A172 (cell line): ENCODE data around the gene ARRB1. TPM values are rescaled to one million over a fixed set of nuclear protein-coding genes. Genes with fewer than 3 reads are reported as not detected.
"Not testable (repeated sequence)": the region's sequence is repeated elsewhere in the genome, so short reads cannot be mapped to it uniquely, and the experiment has no call there.

Experiments used
- DNase-seq: peaks from one replicate; pipeline ENCODE4 v3.0.0-alpha.2; 2015; ENCODE audit warnings: low spot score
- total RNA-seq: library from RNA; depleted of rRNA; stranded (reverse); fragments of >200 nt; shearing (Covaris generic); gene quantifications from 2 replicates; pipeline ENCODE4 v1.2.3, GENCODE V29; 2014

The ARRB1 gene
- total RNA-seq, 1 experiment from 2014 or later, result 18.4 TPM

DNA sequence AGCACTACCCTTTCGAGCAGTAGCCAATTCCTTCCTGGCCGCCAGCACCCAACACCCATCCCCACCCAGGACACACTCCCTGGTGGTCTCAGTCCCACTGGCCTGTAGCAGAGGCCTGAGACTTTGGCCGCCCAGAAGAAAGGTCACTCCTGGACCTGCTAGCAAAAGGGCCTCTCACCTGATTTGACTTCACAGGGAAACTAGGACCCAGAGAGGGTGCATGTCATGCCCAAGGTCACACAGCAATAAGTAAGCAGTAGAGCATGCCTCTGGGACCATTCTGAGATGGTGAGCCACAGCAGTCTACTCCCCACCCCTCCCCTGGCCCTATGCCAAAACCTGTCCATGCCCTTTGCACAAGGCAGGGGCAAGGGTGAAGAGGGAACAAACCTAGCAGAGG lies 7.3 kb downstream of the ARRB1 start:
- DNase-seq, result no peak

- DNase-seq, result peak; percentile 45
Measured at GRCh38 chr11:75342966-75343870, 8.2 kb downstream of the ARRB1 start.

DNA sequence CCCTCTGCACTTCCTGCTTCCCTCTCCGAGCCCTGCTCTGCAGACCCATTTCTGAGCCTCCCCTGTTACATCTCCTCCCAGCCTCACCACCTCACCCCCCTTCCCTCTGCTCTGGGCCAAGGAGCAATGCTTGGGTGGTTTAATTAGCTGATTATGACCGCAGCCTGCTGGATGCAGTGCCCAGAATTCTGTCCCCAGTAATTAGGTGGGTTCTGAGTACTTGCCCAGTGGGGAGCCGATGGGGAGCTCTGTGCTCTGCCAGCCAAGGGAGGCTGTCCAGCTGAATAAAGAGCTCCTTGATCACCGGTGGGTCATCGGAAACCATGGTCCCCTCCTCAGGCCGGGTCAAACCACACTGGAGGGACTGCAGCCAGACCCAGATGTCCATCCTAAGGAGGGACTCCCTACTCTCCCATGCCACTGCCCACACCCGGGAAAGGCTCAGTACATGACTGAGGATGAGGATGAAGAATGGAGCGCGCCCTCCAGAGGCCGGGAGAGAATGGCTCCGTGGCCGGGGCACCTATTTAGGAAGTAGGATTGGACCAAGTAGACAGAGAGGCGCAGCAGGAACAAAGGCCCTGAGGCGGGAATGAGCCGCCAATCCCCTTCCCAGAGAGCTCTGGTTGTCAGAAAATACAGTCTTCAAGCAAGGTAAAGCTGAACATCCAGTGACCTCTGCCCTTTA lies 9.1 kb downstream of the ARRB1 start:
- peak; percentile 70 for DNase-seq

DNA sequence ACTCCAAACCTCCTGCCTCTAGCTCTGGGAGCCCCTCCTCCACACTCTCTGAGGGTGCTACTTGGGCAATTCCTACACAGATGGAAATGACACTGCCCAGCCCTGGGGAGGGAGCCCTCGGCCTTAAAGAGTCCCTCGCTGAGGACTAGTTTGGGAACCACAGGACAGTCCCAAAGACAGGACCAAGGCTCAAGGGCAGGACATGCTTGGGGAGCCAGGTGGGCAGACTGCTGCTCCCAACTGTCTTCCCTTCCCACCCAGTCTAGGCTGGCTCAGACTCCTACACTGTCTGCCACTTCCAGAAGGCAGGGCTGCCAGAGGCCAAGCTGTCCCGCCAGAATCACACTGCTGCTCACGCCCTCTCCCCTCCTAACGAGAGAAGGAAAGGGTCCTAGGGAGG lies 9.8 kb downstream of the ARRB1 start:
- no peak for DNase-seq

DNA sequence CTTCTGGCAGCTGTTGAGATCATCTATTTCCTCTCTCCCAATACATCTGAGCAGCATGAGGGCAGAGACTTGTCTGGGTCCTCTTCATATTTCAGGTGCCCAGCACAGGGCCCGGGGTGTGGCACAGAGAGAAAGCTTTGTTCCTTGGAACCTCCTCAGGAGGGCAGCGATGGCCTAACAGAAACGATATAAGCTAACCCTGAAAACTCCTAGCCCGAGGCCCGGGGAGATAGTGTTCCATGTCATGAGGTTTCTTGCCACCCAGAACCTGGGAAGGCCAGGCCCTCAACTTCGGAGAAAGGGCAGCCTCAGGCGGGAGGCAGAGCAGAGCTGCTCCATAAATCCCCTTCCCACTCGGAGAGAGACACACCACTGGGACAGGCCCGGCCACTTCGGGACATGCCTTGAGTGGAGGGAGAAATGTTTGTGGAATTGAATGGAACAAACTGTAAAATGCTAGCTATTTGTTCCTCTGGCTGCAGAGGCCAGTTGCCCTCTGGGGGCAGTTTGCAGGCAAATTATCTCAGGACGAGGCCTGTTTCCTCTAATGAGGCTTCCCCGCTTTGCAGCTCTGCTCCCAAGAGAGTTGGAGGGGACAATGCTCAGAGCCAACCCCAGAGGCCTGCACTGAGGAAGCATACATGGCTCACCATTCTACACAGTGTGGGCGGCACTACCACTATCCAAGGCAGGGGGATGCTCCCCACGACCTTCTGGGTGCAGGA lies 11.6 kb downstream of the ARRB1 start:
- no peak for DNase-seq

- DNase-seq, result no peak
Measured at GRCh38 chr11:75338516-75339208, 12.8 kb downstream of the ARRB1 start.

DNA sequence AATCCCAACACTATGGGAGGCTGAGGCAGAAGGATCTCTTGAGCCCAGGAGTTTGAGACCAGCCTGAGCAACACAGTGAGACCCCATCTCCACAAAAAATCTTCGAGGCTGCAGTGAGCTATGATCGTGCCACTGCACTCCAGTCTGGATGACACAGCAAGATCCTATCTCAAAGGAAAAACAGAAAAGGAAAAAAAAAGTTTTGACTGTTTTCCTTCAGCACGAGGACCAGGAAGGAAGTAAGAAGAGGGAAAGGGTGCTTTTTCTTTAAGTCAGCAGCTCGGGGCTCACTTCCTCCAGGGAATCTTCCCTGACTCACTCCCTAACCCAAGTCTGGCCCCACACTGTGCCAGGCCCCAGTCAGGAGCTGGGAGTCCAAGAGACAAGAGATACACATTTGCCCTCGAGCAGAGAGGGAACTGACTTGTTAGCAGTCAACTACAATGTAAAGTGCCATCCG lies 14.2 kb downstream of the ARRB1 start:
- peak; percentile 77 for DNase-seq

GRCh38 chr11:75334976-75335375 lies 16.5 kb downstream of the ARRB1 start:
- DNase-seq, result no peak

DNA sequence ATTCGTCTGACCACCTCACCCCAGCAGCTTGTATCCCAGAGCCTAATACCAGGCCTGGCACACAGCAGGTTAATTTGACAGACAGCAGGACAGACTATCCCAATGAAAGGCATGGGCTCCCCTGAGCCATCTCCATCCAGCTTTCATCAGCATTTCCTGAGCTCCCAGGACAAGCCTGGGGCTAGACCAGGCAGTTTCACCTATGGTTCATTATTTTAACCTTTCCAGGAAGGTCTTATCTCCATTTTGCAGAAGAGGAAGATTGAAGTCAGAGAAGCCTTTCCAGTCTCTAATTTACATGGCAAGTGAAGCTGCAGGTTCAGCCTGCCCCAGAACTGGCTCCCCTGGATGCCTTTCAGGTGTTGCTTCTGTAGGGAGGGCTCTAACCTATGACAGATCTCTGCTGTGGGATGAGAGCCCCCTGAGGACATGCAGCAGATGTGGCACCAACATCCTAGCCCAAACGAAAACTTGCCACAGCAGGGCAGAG lies 17.0 kb downstream of the ARRB1 start:
- no peak for DNase-seq

- no peak for DNase-seq
Measured at GRCh38 chr11:75333807-75334140, 17.7 kb downstream of the ARRB1 start.

DNA sequence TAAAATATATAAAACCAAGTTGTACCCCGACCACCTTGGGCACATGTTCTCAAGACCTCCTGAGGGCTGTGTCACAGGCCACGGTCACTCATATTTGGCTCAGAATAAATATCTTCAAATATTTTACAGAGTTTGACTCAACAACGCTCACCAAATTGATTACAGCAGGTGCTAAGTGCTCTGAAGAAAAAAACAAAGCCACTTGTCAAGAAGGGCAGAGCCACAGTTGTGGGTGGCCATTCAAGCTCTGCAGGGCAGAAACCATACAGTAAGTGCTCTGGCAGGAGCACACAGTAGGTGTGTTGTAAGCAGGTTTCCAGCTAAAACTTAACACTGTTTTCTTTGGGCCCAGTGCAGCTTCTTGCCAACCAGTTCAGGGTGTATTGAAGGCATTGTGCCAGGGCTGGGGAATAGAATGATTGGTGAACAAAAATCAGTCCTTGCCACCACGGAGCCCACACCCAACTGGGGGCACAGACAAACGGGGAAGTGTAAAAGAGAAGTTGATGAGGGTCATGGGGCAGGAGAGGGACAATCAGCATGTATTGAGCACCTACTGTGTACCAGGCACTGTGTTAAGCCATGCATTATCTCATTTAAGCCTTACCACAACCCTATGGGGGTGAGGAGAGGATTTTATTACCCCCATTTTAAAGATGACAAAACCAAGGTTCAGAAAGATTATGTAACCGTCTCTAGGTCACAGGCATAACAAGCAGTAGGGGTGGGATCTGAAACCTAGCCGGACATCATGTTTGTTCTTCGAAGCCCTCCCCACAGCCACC lies 18.2 kb downstream of the ARRB1 start:
- DNase-seq, result no peak

- DNase-seq, result not testable (repeated sequence)
Measured at GRCh38 chr11:75331761-75332160, 19.7 kb downstream of the ARRB1 start.

GRCh38 chr11:75331304-75331703 lies 20.2 kb downstream of the ARRB1 start:
- DNase-seq, result not testable (repeated sequence)

DNA sequence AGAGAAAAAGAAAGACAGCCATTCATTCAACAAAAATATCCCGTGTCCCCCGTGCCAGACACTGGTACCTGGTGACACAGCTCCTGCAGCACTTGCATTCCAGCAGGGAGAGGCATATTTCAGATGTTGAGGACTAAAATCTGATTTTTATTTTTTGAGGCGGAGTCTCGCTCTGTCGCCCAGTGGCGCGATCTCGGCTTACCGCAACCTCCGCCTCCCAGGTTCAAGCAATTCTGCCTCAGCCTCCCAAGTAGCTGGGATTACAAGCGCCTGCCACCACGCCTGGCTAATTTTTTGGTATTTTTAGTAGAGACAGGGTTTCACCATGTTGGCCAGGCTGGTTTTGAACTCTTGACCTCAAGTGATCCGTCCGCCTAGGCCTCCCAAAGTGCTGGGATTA lies 20.6 kb downstream of the ARRB1 start:
- not testable (repeated sequence) for DNase-seq

- no peak for DNase-seq
Measured at GRCh38 chr11:75330291-75330690, 21.2 kb downstream of the ARRB1 start.

- peak; percentile 94 for DNase-seq
Measured at GRCh38 chr11:75328426-75329277, 22.8 kb downstream of the ARRB1 start.

DNA sequence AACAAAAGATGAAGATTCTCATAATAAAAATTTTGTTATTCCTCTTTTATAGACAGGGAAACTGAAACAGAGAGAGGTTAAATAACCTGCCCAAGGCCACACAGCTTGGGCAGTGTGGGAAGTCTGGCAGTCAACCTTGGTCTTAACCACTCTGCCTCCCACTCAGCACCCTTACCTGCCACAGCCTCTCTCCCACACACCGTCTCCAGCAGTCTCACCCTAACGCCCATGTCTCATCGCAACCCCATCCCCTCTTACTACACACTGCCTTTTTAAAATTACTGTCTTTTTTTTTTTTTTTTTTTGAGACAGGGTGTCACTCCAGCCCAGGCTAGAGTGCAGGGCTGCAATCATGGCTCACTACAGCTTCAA lies 25.0 kb downstream of the ARRB1 start:
- DNase-seq, result no peak

GRCh38 chr11:75325713-75326438 lies 25.6 kb downstream of the ARRB1 start:
- DNase-seq, result peak; percentile 89

DNA sequence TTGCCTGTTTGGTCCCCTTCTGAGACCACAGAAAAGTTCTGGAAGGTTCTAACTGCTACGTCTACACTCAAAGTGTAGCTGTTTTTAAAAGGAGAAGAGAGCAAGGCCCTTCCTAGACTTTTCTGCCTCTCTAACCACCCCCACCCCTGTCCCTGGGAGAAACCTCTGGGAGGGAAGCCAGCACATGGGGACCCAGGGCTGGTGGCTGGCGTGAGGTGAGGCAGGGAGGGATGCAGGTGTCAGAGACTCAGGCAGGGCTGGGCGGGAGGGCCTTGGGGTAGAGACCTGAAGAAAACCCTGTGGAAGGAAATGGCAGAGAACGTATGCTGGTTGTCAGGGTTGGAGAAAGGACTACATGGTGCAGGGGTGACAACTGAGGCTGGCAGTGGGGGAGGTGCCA lies 26.7 kb downstream of the ARRB1 start:
- DNase-seq, result no peak
